Heart left ventricle (tissue), 16 donors: Measurements from ENCODE around the gene TNS3. TPM values are rescaled to one million over a fixed set of nuclear protein-coding genes. Genes with fewer than 3 reads are reported as not detected.

Source experiments
- ATAC-seq, 4 donors: fragments of 200-7000 bp; cut with Tn5 transposase; one replicate each; pipeline ENCODE4 v1.9.1; 2020 to 2022; ENCODE audit warnings: moderate library complexity in 4 of 4, mild to moderate bottlenecking in 3 of 4, moderate number of reproducible peaks in 1 of 4
- DNase-seq, 5 donors: peaks; one replicate each; pipeline ENCODE4 v3.0.0-alpha.2; 2020
- H3K27ac ChIP-seq, 12 donors: fragments of 200-600 bp; sonication (generic) in 4 of 12; one replicate each; pipeline versions ENCODE4 v1.5.0 to v1.8.0; 2016 to 2022; ENCODE audit warnings: mild to moderate bottlenecking in 2 of 12
- H3K27me3 ChIP-seq, 9 donors: fragments of 200-600 bp; sonication (generic) in 2 of 9; one replicate each; pipeline versions ENCODE4 v1.5.1 to v1.8.0; 2016 to 2022; ENCODE audit warnings: mild to moderate bottlenecking in 3 of 9
- H3K36me3 ChIP-seq, 9 donors: fragments of 200-600 bp; sonication (generic) in 2 of 9; one replicate each; pipeline versions ENCODE4 v1.5.0 to v1.8.0; 2018 to 2022; ENCODE audit warnings: mild to moderate bottlenecking in 2 of 9
- H3K4me1 ChIP-seq, 12 donors: fragments of 200-600 bp; sonication (generic) in 4 of 12; one replicate each; pipeline versions ENCODE4 v1.5.0 to v1.8.0; 2016 to 2022; ENCODE audit warnings: mild to moderate bottlenecking in 3 of 12
- H3K4me3 ChIP-seq, 12 donors: fragments of 200-600 bp; sonication (generic) in 4 of 12; one replicate each; pipeline versions ENCODE4 v1.5.0 to v1.8.0; 2017 to 2022; ENCODE audit warnings: mild to moderate bottlenecking in 9 of 12, moderate library complexity in 4 of 12
- H3K9me3 ChIP-seq, 12 donors: fragments of 200-600 bp; sonication (generic) in 4 of 12; one replicate each; pipeline versions ENCODE4 v1.5.0 to v1.8.0; 2016 to 2022; ENCODE audit warnings: mild to moderate bottlenecking in 1 of 12
- CTCF ChIP-seq, 12 donors: fragments of 200-600 bp; sonication (generic) in 4 of 12; IDR thresholded peaks; one replicate each; pipeline versions ENCODE4 v1.5.0 to v1.8.0; 2018 to 2022; ENCODE audit warnings: antibody characterized with exemption in 12 of 12, mild to moderate bottlenecking in 5 of 12
- POLR2A ChIP-seq, 2 donors: fragments of 450-650 bp; IDR thresholded peaks; one replicate each; pipeline ENCODE4 v1.6.1; 2017; ENCODE audit warnings: antibody characterized with exemption in 2 of 2, mild to moderate bottlenecking in 2 of 2, moderate library complexity in 2 of 2
- WGBS, 4 donors: extraction: QIAGEN DNeasy Blood & Tissue Kit in 2 of 4; methylation state at CpG; one replicate each; pipeline versions ENCODE4 v1.1.5 to v1.1.7; 2013 to 2018; 5-methylcytosine and 5-hydroxymethylcytosine counted together
- intact Hi-C, 10 donors: fragments of 100-400 bp; cut with DNase I; formaldehyde crosslinking; loops; one replicate each; pipeline versions ENCODE4 v1.11.1 to v1.14.2; 2022
- polyA plus RNA-seq, 2 donors: library from polyadenylated mRNA; stranded (reverse); fragments of 200-250 nt; gene quantifications; one replicate each; pipeline ENCODE4 v1.2.3, GENCODE V29; 2013
- total RNA-seq, 9 donors: library from RNA; depleted of rRNA in 2 of 9; stranded (reverse); fragments of >200 nt in 2 of 9; fragmentation: NEBNext Ultra II Directional in 3 of 9; extraction: Animal tissue kit (Norgen Biotek cat#: 25700) in 3 of 9; gene quantifications; one replicate each; pipeline versions ENCODE4 v1.1.0 to v1.2.4, GENCODE V29; 2016 to 2023
- donor health status: ischemic (EF 13 %, LVEDD 7.1; RV severe dilation, severe dysfunction).
- donor health status: healthy with polysubstance abuse.
- donor health status: DM: no; HTN: yes; CAD: no.
- donor health status: DM: no; HTN: no; CAD: no.
- donor health status: ischemic (EF 25% LVEDD 6.9; RV normal size, moderate dysfunction).
- donor health status: ischemic (EF 25% LVEDD 5.7; RV mildly dilated, moderate dysfunction).
- donor health status: healthy.
- donor health status: DM: yes; HTN: yes; CAD: no.
- donor health status: ischemic (EF 35%, LVEDD 5.7; RV mildly dilated, moderate dysfunction).
- donor health status: nonischemic (EF 11% LVEDD 7.7; RV severe dilation, severe dysfunction).
- donor health status: DM: yes; HTN: yes; CAD: no.
- donor health status: PGD.
- donor health status: ischemic (EF 29% LVEDD 5.4; RV normal size, mild dysfunction).
- donor health status: nonischemic (EF 23%, LVEDD 6.1; RV moderate dilation, normal function).

The TNS3 gene
- total and polyA plus RNA-seq, 11 donors: 10.1 to 116 (median 32.7) TPM

- H3K9me3 ChIP-seq: no peaks in the 10 kb centered on the region
- no peak for DNase-seq
- TF ChIP-seq POLR2A (IDR thresholded peaks at IDR 0.05) (no peak), CTCF (IDR thresholded peaks at IDR 0.05) (no peak)
- no peaks in the 10 kb centered on the region for H3K27me3 ChIP-seq
- H3K4me1 ChIP-seq: peaks cover 0 to 59% (median 37%) of the 10 kb centered on the region in 12 donors
- H3K4me3 ChIP-seq: no peak overlapping the region
- intact Hi-C loops: loop anchor here in 3 of 10 donors (5.0 to 10.0 kb wide), 4 partner anchors 42 to 114 kb away; no protein-coding TSS in a partner anchor
- ATAC-seq: no peak
- 71 to 73% (median 72%) methylated on average over 11 of the region's 11 CpGs for WGBS, 4 donors
- peaks cover 0 to 26% (median 0%) of the 10 kb centered on the region in 9 donors for H3K36me3 ChIP-seq
- peak overlapping the region in 1 of 12 donors; percentile 83 for H3K27ac ChIP-seq
Observed at GRCh38 chr7:47378728-47379395, 203.0 kb downstream of the TNS3 start.

DNA sequence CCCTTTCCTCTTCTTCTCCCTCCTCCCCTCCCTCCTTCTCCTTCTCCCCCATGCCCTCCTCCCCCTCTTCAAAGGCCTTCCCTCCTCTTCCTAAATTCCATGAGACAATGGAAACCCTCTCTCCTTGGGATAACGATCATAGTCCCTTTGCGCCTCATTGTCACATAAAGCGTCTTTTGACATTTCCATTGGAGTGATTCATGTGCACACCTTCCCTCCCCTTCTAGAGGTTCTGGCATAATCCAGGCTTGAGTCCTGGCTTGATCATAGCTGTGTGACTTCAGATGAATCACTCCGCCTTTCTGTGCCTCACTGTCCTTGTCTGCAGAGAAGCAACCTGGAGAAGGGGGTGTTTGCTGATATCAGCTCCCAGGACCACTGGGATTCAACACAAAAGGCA is 204.2 kb downstream of the TNS3 start:
- Histone ChIP-seq H3K27ac (no peak overlapping the region), H3K27me3 (no peaks in the 10 kb centered on the region), H3K4me3 (no peak overlapping the region), H3K9me3 (no peaks in the 10 kb centered on the region), H3K36me3 (peaks cover 0 to 22% (median 0%) of the 10 kb centered on the region in 9 donors), H3K4me1 (peaks cover 0 to 70% (median 40%) of the 10 kb centered on the region in 12 donors)
- TF ChIP-seq POLR2A (IDR thresholded peaks at IDR 0.05) (no peak), CTCF (IDR thresholded peaks at IDR 0.05) (no peak)
- ATAC-seq: no peak
- no peak for DNase-seq
- intact Hi-C loops: loop anchor here in 3 of 10 donors (5.0 to 10.0 kb wide), 4 partner anchors 40 to 113 kb away; no protein-coding TSS in a partner anchor
- WGBS, 4 donors: 89 to 90% (median 89%) methylated on average over 4 of the region's 4 CpGs

DNA sequence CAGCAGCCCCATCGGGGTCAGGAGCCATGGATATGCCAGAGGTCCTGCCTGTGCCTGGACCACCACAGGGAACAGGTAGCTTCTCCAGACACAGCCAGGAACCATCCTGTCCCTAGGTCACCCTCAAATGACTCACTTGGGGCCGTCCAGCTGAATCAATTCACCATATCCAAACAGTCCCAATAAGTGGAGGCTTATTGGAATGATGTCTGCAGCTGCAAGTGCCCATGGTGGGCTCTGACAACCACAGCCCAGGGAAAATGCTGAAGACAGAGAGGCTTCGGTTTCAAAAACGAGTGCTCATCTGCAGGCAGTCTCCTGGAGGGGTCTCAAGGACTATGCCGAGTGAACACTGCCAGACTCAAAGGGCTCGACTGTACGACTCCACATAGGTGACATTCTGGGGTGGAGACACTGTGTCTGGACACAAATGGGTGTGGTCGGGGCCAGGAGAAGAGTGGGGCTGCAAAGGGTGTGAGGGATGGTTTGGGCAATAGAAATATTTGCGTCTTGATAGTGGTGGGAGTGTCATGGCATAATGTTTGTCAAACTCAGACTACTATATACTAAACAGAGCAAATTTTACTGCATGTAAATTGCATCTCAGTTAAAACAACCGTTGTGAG is 204.8 kb downstream of the TNS3 start:
- DNase-seq (no peak), ATAC-seq (no peak)
- no peak overlapping the region for H3K27ac ChIP-seq
- no peak for TF ChIP-seq CTCF (IDR thresholded peaks at IDR 0.05)
- no peak for TF ChIP-seq POLR2A (IDR thresholded peaks at IDR 0.05)
- H3K9me3 ChIP-seq: no peaks in the 10 kb centered on the region
- H3K4me1 ChIP-seq: peaks cover 0 to 74% (median 43%) of the 10 kb centered on the region in 12 donors
- 78 to 86% (median 81%) methylated on average over 10 of the region's 10 CpGs for WGBS, 4 donors
- H3K4me3 ChIP-seq: no peak overlapping the region
- intact Hi-C loops: loop anchor here in 3 of 10 donors (5.0 to 10.0 kb wide), 4 partner anchors 40 to 112 kb away; no protein-coding TSS in a partner anchor
- H3K27me3 ChIP-seq: no peaks in the 10 kb centered on the region
- H3K36me3 ChIP-seq: peaks cover 0 to 15% (median 0%) of the 10 kb centered on the region in 9 donors
